Measurements from ENCODE around the gene ZNF92. TPM values are rescaled to one million over a fixed set of nuclear protein-coding genes. Genes with fewer than 3 reads are reported as not detected.
A peak's percentile ranks its signal among the peaks of the same experiment; 100 is the strongest.

Gene ZNF92
- total RNA-seq, 1 donor from 2014 or later: 24.6 TPM

GRCh38 chr7:65379318-65379717, 5.7 kb downstream of the ZNF92 start:
- Mint-ChIP-seq H3K4me3 (ENCODE audit: unreplicated experiment) (no peak overlapping the region), H3K36me3 (ENCODE audit: unreplicated experiment) (no peaks in the 10 kb centered on the region), H3K27me3 (ENCODE audit: unreplicated experiment) (peaks cover 2% of the 10 kb centered on the region), H3K9me3 (ENCODE audit: unreplicated experiment) (peaks cover 6% of the 10 kb centered on the region), H3K4me1 (ENCODE audit: low read depth, unreplicated experiment) (peaks cover 26% of the 10 kb centered on the region), H3K27ac (ENCODE audit: unreplicated experiment) (peak overlapping the region; percentile 0)
- TF ChIP-seq CTCF (IDR thresholded peaks at IDR 0.05; ENCODE audit: partially characterized antibody, unreplicated experiment): no peak
- DNase-seq: no peak

GRCh38 chr7:65381742-65382141, 8.1 kb downstream of the ZNF92 start:
- peaks cover 2% of the 10 kb centered on the region for H3K27me3 Mint-ChIP-seq (ENCODE audit: unreplicated experiment)
- peaks cover 5% of the 10 kb centered on the region for H3K9me3 Mint-ChIP-seq (ENCODE audit: unreplicated experiment)
- no peak overlapping the region for H3K4me3 Mint-ChIP-seq (ENCODE audit: unreplicated experiment)
- H3K36me3 Mint-ChIP-seq (ENCODE audit: unreplicated experiment): no peaks in the 10 kb centered on the region
- H3K4me1 Mint-ChIP-seq (ENCODE audit: low read depth, unreplicated experiment): peaks cover 18% of the 10 kb centered on the region
- no peak overlapping the region for H3K27ac Mint-ChIP-seq (ENCODE audit: unreplicated experiment)
- no peak for TF ChIP-seq CTCF (IDR thresholded peaks at IDR 0.05; ENCODE audit: partially characterized antibody, unreplicated experiment)
- DNase-seq: no peak

- H3K27ac Mint-ChIP-seq (ENCODE audit: unreplicated experiment): no peak overlapping the region
- H3K9me3 Mint-ChIP-seq (ENCODE audit: unreplicated experiment): peaks cover 4% of the 10 kb centered on the region
- H3K4me3 Mint-ChIP-seq (ENCODE audit: unreplicated experiment): no peak overlapping the region
- no peaks in the 10 kb centered on the region for H3K36me3 Mint-ChIP-seq (ENCODE audit: unreplicated experiment)
- peaks cover 18% of the 10 kb centered on the region for H3K4me1 Mint-ChIP-seq (ENCODE audit: low read depth, unreplicated experiment)
- H3K27me3 Mint-ChIP-seq (ENCODE audit: unreplicated experiment): no peaks in the 10 kb centered on the region
- TF ChIP-seq CTCF (IDR thresholded peaks at IDR 0.05; ENCODE audit: partially characterized antibody, unreplicated experiment): no peak
- no peak for DNase-seq
Observed at GRCh38 chr7:65382452-65382851, 8.8 kb downstream of the ZNF92 start.

- Mint-ChIP-seq H3K27ac (ENCODE audit: unreplicated experiment) (no peak overlapping the region), H3K4me1 (ENCODE audit: low read depth, unreplicated experiment) (no peaks in the 10 kb centered on the region), H3K4me3 (ENCODE audit: unreplicated experiment) (no peak overlapping the region), H3K27me3 (ENCODE audit: unreplicated experiment) (peaks cover 2% of the 10 kb centered on the region), H3K36me3 (ENCODE audit: unreplicated experiment) (no peaks in the 10 kb centered on the region), H3K9me3 (ENCODE audit: unreplicated experiment) (peaks cover 2% of the 10 kb centered on the region)
- no peak for DNase-seq
- no peak for TF ChIP-seq CTCF (IDR thresholded peaks at IDR 0.05; ENCODE audit: partially characterized antibody, unreplicated experiment)
Observed at GRCh38 chr7:65387891-65388290, 14.2 kb downstream of the ZNF92 start.

GRCh38 chr7:65390588-65390987, 16.9 kb downstream of the ZNF92 start:
- Mint-ChIP-seq H3K4me3 (ENCODE audit: unreplicated experiment) (no peak overlapping the region), H3K27me3 (ENCODE audit: unreplicated experiment) (peaks cover 2% of the 10 kb centered on the region), H3K27ac (ENCODE audit: unreplicated experiment) (no peak overlapping the region), H3K9me3 (ENCODE audit: unreplicated experiment) (peaks cover 2% of the 10 kb centered on the region), H3K36me3 (ENCODE audit: unreplicated experiment) (no peaks in the 10 kb centered on the region), H3K4me1 (ENCODE audit: low read depth, unreplicated experiment) (no peaks in the 10 kb centered on the region)
- no peak for DNase-seq
- no peak for TF ChIP-seq CTCF (IDR thresholded peaks at IDR 0.05; ENCODE audit: partially characterized antibody, unreplicated experiment)

Measured in glutamatergic neuron (in vitro differentiated cells).